ENCODE results near the gene CBR1.

The CBR1 gene

GRCh38 chr21:36087362-36088138, 17.7 kb downstream of the CBR1 start:
- peak; percentile 24 for TF ChIP-seq CTCF (IDR thresholded peaks at IDR 0.05; ENCODE audit: low read depth, low read length)
- no peak for DNase-seq (ENCODE audit: low read depth, low spot score)
- in situ Hi-C loops (cut with HindIII; ENCODE audit: low sequenced_read_pairs), result no loop called here
- no peak overlapping the region for H3K4me3 ChIP-seq (ENCODE audit: low read depth, low read length)

- no peak for DNase-seq (ENCODE audit: low read depth, low spot score)
- no peak for TF ChIP-seq CTCF (IDR thresholded peaks at IDR 0.05; ENCODE audit: low read depth, low read length)
- H3K4me3 ChIP-seq (ENCODE audit: low read depth, low read length), result no peak overlapping the region
- in situ Hi-C loops (cut with HindIII; ENCODE audit: low sequenced_read_pairs), result no loop called here
Observed at GRCh38 chr21:36089946-36090345, 20.1 kb downstream of the CBR1 start.

GRCh38 chr21:36092681-36093080, 22.9 kb downstream of the CBR1 start:
- no peak overlapping the region for H3K4me3 ChIP-seq (ENCODE audit: low read depth, low read length)
- no peak for TF ChIP-seq CTCF (IDR thresholded peaks at IDR 0.05; ENCODE audit: low read depth, low read length)
- in situ Hi-C loops (cut with HindIII; ENCODE audit: low sequenced_read_pairs), result no loop called here
- no peak for DNase-seq (ENCODE audit: low read depth, low spot score)

- H3K4me3 ChIP-seq (ENCODE audit: low read depth, low read length), result no peak overlapping the region
- DNase-seq (ENCODE audit: low read depth, low spot score), result no peak
- no peak for TF ChIP-seq CTCF (IDR thresholded peaks at IDR 0.05; ENCODE audit: low read depth, low read length)
- in situ Hi-C loops (cut with HindIII; ENCODE audit: low sequenced_read_pairs), result no loop called here
Observed at GRCh38 chr21:36093512-36093911, 23.7 kb downstream of the CBR1 start.

GRCh38 chr21:36096398-36097290, 26.8 kb downstream of the CBR1 start:
- no peak for TF ChIP-seq CTCF (IDR thresholded peaks at IDR 0.05; ENCODE audit: low read depth, low read length)
- in situ Hi-C loops (cut with HindIII; ENCODE audit: low sequenced_read_pairs), result no loop called here

GRCh38 chr21:36097427-36098181, 27.8 kb downstream of the CBR1 start:
- peak; percentile 31 for DNase-seq (ENCODE audit: low read depth, low spot score)
- in situ Hi-C loops (cut with HindIII; ENCODE audit: low sequenced_read_pairs), result no loop called here
- no peak for TF ChIP-seq CTCF (IDR thresholded peaks at IDR 0.05; ENCODE audit: low read depth, low read length)

More at GRCh38 chr21:36096398-36097290, 26.8 kb downstream of the CBR1 start:
- H3K4me3 ChIP-seq (ENCODE audit: low read depth, low read length), result no peak overlapping the region
- DNase-seq (ENCODE audit: low read depth, low spot score), result no peak

More at GRCh38 chr21:36097427-36098181, 27.8 kb downstream of the CBR1 start:
- H3K4me3 ChIP-seq (ENCODE audit: low read depth, low read length), result no peak overlapping the region

Measured in astrocyte of the spinal cord (primary cell).